Umbilical cord (tissue), 2 donors: ENCODE results near the gene HHAT. TPM values are rescaled to one million over a fixed set of nuclear protein-coding genes. Genes with fewer than 3 reads are reported as not detected.
A peak's percentile ranks its signal among the peaks of the same experiment; 100 is the strongest.

Source experiments
- DNase-seq: peaks from one replicate; pipeline ENCODE4 v3.0.0-alpha.2; 2015; ENCODE audit warnings: low spot score
- total RNA-seq: library from RNA; depleted of rRNA; stranded (reverse); fragments of >200 nt; gene quantifications from one replicate; pipeline ENCODE4 v1.2.3, GENCODE V29; 2014; ENCODE audit warnings: low replicate concordance; ENCODE audit not compliant: insufficient read depth

Gene HHAT
- total RNA-seq, 1 donor from 2014 or later = 6.3 TPM

- no peak for DNase-seq
These were observed 211.6 kb downstream of the HHAT start for GRCh38 chr1:210540288-210540687.

DNA sequence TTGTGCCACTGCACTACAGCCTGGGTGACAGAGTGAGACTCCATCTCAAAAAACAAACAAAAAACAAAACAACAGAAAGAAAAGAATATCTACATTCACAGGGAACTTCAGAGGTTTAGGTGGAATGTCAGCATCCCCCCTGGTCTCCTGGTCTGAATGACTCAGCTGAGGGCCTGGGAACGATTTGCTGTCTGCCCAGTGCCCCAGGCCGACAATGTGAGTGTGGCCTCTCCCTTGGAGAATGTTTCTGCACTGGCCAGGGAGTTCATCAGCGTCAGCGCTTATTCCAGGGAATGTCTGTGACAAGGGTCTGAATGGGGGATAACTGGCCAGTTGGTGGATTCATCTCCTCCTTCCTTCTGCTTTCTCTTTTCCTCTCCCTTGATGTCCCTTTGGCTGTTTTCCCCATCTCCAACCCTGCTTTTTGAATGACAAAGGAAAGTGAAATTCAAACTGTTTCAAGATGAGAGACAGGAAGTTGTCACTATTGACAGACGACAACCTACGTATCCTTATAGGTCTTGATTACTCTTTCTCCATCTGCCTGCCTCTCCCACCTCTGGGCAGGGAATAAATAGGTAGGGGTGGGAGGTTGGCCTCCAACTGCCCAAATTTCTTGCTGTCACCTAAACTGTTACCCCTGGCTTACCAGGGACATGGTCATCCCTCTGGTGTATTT, 213.1 kb downstream of the HHAT start:
- no peak for DNase-seq

DNA sequence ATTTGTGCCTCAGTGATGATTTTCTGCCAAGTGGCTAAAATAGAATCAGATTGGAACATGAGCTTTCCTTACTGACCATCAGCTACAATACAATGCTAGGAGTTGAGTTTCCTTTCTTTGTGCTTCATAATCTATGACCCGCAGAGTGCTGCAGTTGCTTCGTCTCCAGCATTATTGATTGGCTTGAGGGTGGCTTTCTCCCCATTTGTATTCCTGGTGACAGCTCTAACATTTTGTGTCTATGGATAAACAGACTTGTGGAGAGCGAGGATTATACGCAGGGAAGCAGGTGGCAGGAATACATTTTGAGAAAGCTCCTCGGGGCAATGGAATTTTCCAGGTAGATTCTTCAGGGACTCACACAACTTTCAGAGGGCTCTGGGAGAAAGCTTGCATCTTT, 223.2 kb downstream of the HHAT start:
- DNase-seq = no peak

GRCh38 chr1:210553711-210554110, 225.0 kb downstream of the HHAT start:
- DNase-seq = no peak

DNA sequence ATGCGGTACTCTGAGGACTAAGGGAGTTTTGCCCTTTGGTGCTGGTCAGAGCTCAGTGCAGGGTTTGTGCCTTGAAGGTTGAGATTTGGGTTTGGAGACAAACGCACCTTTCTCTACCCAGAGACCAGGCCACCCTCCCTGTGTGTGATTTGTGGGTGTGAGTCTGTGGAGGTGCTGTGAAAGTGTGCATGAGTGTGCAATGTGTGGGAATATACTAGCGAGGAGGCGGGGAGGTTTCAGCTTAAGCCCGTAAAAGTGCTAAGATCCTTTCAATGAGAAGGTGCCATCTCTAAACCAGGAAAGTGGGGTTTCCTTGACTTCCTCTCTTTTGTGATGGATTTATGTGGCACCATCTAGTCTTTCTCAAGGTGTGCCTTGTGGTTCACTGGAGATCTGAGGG, 225.7 kb downstream of the HHAT start:
- DNase-seq = no peak

GRCh38 chr1:210556475-210556874, 227.8 kb downstream of the HHAT start:
- DNase-seq = no peak

DNA sequence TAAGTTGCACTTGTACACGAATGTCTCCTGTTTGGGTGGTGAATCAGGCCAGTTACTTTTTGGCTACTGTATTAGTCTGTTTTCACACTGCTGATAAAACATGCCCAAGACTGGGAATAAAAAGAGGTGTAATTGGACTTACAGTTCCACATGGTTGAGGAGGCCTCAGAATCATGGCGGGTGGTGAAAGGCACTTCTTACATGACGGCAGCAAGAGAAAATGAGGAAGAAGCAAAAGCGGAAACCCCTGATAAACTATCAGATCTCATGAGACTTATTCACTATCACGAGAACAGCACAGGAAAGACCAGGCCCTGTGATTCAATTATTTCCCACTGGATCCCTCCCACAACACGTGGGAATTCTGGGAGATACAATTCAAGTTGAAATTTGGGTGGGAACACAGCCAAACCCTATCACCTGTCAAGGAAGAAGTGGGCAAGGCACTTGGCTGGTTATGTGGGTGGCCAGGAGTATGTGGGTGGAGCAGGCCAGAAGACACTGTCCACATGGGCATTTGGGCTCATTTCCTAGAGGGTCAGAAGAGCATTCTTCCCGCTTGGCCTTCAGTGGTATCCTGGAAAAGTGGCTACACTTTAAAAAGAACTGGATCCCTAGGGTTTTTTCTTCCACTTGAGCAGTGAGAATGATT, 228.8 kb downstream of the HHAT start:
- DNase-seq = no peak

DNA sequence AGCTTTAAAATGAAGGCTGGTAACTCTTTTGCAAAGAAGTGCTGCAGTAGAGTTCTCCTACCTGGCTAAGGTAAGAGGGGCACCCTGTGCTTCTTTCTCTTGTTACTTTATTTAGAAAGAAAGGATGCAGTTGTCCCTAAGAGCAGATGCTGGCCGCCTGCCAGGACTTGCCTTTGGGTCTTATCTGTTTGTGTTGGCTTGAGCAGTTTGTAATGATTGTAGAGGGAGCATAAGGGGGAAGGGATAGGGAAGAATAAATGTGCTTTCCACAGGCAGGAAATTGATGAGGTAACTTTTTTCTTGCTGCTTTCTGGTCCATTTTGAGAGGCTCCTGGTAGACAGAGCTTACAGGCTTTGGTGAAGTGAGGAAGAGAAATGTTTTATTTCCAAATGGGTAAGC, 229.6 kb downstream of the HHAT start:
- peak; percentile 56 for DNase-seq

GRCh38 chr1:210565306-210565705, 236.6 kb downstream of the HHAT start:
- DNase-seq = no peak

- DNase-seq = no peak
These were observed 239.9 kb downstream of the HHAT start for GRCh38 chr1:210568631-210569030.

- DNase-seq = no peak
These were observed 241.4 kb downstream of the HHAT start for GRCh38 chr1:210570116-210570515.

- DNase-seq = no peak
These were observed 242.9 kb downstream of the HHAT start for GRCh38 chr1:210571356-210572284.

- no peak for DNase-seq
These were observed 244.4 kb downstream of the HHAT start for GRCh38 chr1:210573141-210573540.

DNA sequence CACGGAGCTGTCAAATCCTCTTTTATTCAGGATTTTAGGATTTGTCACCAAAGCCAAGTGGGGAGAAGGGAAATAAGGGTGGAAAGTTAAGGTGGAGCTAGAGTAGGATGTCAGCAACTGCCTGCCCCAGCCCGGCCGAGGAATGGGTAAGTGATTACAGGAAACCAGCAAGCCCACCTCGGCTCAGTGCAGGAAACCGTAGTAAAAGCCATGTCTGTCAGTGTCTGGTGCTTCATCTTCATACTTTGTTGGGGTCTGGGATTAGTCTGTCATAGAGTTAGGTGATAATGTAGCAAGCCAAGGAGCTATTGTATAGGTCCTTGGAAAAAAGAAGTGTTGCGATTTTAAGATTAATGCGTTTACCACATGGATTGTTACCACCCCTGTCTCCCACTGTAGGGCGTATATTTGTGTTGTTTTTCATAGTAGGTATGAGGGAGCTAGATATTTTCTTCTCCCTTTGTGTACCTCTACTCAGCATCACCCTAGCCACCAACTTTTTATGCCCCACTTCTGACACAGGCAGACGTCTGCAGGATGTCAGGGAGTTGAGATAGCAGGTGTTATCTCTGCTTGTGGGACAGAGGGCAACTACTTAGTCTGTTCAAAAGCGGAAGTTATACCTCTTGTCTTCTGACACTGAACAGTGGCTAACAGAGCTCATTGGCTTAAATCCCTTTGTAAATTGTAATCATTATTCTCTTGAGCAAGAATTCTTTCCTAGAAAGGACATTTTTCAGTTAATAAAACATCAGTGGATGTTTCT, 253.7 kb downstream of the HHAT start:
- DNase-seq = no peak

- peak; percentile 71 for DNase-seq
These were observed 255.9 kb downstream of the HHAT start for GRCh38 chr1:210584439-210585113.

DNA sequence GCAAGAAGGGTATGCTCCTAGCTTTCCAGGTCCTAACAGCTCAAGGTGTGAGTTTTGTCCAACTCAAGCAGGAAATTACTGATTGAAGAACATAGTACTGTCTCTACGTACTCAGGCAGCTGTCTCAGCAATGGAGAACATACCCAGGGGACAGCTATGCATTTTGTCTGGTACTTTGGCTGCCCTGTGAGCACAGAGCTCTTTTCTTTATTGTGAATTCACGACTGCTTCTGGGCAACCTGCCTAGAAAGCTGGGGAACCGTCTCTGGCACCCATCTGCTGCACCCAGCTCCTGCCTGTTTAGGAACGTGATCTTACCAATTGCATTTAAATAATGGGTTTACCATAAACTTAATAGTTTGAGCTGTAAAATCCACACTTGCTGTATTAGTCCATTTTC, 258.1 kb downstream of the HHAT start:
- no peak for DNase-seq

DNA sequence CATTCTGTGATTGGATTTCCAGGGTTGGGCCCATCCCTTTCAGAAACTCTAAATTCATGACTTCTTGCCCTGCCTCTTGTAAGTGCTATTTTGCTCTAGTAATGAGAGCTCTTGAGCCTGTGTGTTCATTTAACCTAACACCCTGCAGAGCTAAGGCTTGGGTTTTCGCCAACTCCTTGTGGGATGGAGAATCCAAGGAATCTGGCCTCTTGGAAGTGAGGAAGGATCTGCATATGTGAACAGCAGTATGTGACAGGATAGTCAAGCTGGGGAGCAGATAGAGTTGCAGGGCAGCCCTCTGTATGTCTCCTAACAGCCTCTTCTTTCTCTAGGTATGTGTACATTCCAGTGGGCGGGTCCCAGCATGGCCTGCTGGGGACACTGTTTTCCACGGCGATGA, 258.9 kb downstream of the HHAT start:
- no peak for DNase-seq

DNA sequence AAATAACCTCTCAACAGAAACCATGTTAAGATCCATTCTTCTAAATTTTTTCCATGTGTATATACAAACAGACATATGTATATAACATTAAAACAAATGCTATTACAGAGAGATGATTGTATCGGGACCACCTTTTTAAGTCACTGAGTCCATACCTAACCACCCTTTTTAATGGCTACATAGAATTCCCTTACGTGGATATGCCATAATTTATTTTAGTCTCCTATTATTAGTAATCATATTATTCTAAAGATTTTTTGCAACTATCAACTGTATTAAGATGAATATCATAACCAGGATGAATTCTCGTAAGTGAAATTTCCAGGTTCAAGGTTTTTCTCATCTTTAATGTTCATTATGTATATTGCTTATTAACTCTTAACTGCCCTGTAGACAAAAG, 259.7 kb downstream of the HHAT start:
- no peak for DNase-seq

GRCh38 chr1:210588946-210589345, 260.2 kb downstream of the HHAT start:
- no peak for DNase-seq

DNA sequence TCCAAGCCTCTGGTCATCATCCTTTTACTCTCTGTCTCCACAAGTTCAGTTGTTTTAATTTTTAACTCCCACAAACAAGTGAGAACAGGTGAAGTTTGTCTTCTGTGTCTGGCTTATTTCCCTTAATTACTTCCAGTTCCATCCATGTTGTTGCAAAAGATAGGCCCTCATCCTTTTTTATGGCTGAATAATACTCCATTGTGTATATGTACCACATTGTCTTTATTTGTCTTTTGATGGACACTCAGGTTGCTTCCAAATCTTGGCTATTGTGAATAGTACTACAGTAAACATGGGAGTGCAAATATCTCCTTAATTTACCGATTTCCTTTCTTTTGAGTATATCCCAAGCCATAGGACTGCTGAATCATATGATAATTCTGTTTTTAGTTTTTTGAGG, 262.5 kb downstream of the HHAT start:
- no peak for DNase-seq

DNA sequence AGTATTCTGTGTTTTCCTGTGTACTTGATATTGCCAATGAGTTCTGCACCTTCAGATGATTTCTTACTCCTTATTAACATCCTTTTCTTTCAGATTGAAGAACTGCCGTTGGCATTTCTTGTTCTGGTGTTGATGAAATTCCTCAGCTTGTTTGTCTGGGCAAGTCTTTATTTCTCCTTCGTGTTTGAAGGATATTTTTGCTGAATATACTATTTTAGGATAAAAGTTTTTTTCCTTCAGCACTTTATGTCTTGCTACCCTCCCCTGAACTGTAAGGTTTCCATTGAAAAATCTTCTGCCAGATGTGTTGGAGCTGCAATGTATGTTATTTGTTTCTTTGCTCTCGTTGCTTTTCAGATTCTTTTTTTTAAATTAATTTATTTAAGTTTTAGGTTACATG, 265.9 kb downstream of the HHAT start:
- no peak for DNase-seq
